Astrocyte of the cerebellum (primary cell): ENCODE results near the gene CCDC85A.

Experiments used
- DNase-seq: peaks from one replicate; pipeline ENCODE4 v3.0.0-alpha.2; 2011; ENCODE audit warnings: low read depth
- H3K4me3 ChIP-seq: 2 replicates; pipeline ENCODE4 v1.5.1; 2011; ENCODE audit warnings: mild to moderate bottlenecking, low read depth, low read length, moderate library complexity
- in situ Hi-C: cut with HindIII; loops from 2 replicates; pipeline ENCODE4 v1.10.0; 2017; ENCODE audit warnings: low sequenced_read_pairs
- TF ChIP-seq, protein P1 (sequence below): IDR thresholded peaks from 2 replicates; pipeline ENCODE4 v1.5.1; 2012; ENCODE audit warnings: low read length, low read depth, moderate library complexity, mild to moderate bottlenecking; ENCODE audit errors: missing control alignments

Gene CCDC85A

DNA sequence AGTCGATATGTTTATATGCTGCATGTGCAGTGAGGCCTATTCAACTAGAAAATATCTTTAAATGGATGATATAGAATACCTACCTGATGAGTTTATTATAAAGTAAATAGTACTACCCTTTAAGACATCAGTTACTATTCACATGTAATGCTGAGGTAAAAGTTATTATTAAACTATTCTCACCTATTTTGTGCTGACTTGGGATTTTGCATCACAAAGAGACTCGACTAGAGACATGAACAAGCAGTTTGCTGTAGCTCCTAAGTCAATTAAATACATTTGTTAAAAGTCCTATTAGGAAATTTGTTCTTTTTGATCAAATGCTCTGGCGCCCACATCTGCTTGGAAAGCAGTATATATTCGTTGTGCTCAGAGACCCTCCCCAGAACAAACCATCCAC, 164.1 kb downstream of the CCDC85A start:
- no peak for DNase-seq
- TF ChIP-seq, protein P1, sequence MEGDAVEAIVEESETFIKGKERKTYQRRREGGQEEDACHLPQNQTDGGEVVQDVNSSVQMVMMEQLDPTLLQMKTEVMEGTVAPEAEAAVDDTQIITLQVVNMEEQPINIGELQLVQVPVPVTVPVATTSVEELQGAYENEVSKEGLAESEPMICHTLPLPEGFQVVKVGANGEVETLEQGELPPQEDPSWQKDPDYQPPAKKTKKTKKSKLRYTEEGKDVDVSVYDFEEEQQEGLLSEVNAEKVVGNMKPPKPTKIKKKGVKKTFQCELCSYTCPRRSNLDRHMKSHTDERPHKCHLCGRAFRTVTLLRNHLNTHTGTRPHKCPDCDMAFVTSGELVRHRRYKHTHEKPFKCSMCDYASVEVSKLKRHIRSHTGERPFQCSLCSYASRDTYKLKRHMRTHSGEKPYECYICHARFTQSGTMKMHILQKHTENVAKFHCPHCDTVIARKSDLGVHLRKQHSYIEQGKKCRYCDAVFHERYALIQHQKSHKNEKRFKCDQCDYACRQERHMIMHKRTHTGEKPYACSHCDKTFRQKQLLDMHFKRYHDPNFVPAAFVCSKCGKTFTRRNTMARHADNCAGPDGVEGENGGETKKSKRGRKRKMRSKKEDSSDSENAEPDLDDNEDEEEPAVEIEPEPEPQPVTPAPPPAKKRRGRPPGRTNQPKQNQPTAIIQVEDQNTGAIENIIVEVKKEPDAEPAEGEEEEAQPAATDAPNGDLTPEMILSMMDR: no peak
- H3K4me3 ChIP-seq: no peak overlapping the region
- in situ Hi-C loops: no loop called here

DNA sequence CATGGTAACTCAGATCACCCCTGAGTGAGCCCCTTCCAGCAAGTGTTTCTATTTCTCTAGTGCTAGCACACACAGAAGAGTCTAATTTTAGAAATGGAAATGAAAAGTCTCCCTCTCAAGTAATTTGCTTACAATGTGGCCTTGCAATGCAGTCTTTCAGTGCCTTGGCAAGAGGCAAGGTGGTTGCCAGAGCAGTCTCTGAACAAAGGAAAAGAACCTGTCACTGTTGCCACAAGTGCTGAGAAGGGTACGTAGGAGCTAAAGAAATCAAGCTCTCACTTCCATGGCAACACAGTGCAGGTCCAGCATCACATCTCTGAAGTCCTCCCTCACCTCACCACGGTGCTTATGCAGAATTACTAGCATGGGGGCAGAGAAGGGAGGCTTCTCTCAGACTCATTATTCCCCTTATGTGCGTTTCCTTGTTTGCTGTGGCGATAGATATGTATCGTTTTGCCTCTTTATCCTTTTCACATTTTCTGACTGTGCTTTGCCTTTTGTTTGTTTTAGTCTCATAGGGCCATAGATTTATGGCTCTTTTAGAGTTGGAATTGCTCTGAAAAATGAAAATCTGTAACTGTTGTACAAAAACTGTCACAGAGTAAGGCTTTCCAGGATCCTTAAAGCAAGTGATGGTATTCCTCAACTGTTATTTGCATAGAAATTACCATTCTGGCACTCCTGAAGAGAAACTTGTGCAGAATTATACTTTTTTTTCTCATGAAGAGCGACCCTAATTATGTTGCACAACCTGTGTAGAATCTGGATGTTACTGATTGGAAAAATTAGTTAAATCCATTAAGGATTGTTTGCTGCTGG, 164.8 kb downstream of the CCDC85A start:
- no peak for DNase-seq
- TF ChIP-seq, protein P1: no peak
- H3K4me3 ChIP-seq: no peak overlapping the region
- in situ Hi-C loops: no loop called here

DNA sequence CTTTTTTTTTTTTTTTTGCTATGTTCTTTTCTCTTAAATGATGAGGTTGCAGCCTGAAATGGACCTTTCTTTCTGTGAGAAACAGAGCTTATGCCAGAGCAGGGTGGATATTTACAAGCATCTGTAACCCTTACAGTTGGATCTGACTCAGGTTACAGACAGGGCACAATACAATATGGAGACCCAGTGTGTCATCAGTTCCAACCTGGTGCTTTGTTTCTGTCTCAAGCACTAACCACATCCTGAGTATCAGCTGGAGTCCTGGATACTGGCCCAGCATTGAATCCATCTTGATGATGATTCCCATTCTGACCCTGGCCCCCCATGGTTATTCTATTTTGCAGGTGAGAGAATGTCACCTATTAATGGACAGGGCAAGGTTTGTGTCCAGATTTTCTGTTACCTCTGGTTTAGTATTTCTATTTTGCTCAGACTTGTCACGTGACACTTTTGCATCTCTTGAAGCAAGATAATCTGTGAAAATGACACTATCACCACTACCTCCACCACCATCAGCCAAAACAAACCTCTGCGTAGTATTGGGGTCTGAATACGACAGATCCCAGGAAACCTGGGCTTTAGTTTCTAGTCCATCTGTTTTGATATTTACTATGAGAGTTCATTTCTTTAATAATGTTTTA, 174.0 kb downstream of the CCDC85A start:
- in situ Hi-C loops: no loop called here
- TF ChIP-seq, protein P1: no peak
- no peak overlapping the region for H3K4me3 ChIP-seq
- DNase-seq: peak; percentile 63

DNA sequence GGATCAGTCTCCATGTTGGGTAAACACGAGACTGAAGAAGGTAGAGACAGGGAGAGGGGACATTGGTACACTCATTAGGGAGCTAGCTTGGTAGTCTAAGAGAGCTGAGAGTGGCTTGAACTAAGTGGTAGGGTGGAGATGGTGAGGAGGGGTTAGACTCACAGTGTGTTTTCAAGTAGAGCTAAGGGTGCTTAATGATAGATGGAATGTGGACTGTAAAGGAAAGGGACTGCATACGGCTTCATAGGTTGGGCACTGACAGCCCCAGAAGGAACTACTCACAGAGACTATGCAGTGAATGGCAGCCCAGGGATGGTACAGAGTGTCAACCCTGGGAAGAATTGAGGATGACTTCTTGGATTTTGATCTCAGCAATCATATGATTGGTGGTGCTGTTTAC, 178.1 kb downstream of the CCDC85A start:
- no peak overlapping the region for H3K4me3 ChIP-seq
- no peak for DNase-seq
- in situ Hi-C loops: no loop called here
- TF ChIP-seq, protein P1: no peak

DNA sequence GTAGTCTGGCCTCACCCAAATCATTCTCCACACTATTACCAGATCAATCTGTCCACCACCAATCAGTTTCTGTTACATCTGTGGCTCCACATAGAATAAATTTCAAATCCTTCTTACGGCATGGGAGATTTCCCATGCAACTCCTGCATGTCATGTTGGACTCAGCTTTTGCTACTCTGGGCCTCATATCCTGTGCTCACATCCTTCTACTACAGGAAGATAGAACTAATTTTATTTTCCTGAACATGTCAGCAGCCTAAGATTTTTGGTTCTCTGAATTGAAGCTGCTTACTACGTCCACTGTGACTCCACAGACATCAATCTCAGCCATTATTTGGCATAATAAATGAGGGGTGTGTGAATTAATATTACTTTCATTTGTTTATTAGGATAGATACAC, 181.1 kb downstream of the CCDC85A start:
- no peak overlapping the region for H3K4me3 ChIP-seq
- TF ChIP-seq, protein P1: no peak
- in situ Hi-C loops: no loop called here
- DNase-seq: no peak

DNA sequence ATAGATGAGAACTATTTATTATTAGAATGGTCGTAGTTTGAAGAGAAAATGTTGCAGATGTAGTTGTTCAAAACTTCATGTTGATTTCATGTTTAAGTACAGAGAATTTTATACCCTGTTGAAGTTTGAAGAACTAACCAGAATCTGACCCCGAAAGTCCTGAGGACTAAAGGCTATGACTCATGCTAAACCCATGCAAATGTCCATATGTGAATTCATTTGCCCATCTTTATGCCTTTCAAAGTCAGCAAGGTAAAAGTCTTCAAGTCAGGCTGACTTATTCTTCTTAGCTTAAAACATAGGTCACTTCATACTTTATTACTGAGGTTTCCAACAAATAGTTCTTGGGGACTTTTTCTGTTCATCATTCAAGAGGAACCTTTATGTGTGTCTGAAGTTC, 185.5 kb downstream of the CCDC85A start:
- TF ChIP-seq, protein P1: no peak
- no peak overlapping the region for H3K4me3 ChIP-seq
- DNase-seq: peak; percentile 2
- in situ Hi-C loops: no loop called here
